Brain pericyte (primary cell): Measurements from ENCODE around the gene IGF2BP3.

Source experiments
- DNase-seq: peaks from one replicate; pipeline ENCODE4 v3.0.0-alpha.2; 2012; ENCODE audit warnings: low read depth, low spot score

Gene IGF2BP3

GRCh38 chr7:23377134-23377533 is 93.2 kb downstream of the IGF2BP3 start:
- DNase-seq: no peak

GRCh38 chr7:23373151-23374004 is 96.9 kb downstream of the IGF2BP3 start:
- DNase-seq: peak; percentile 52

GRCh38 chr7:23372611-23373010 is 97.7 kb downstream of the IGF2BP3 start:
- DNase-seq: no peak

- DNase-seq: no peak
Measured at GRCh38 chr7:23371654-23372053, 98.6 kb downstream of the IGF2BP3 start.

- no peak for DNase-seq
Measured at GRCh38 chr7:23369695-23370404, 100.4 kb downstream of the IGF2BP3 start.

GRCh38 chr7:23369100-23369499 is 101.2 kb downstream of the IGF2BP3 start:
- DNase-seq: no peak

- DNase-seq: no peak
Measured at GRCh38 chr7:23358152-23358674, 112.1 kb downstream of the IGF2BP3 start.

- DNase-seq: no peak
Measured at GRCh38 chr7:23357190-23358093, 112.8 kb downstream of the IGF2BP3 start.

GRCh38 chr7:23356726-23357125 is 113.6 kb downstream of the IGF2BP3 start:
- no peak for DNase-seq

GRCh38 chr7:23356168-23356567 is 114.1 kb downstream of the IGF2BP3 start:
- DNase-seq: no peak

- no peak for DNase-seq
Measured at GRCh38 chr7:23353172-23353571, 117.1 kb downstream of the IGF2BP3 start.

GRCh38 chr7:23350466-23350865 is 119.8 kb downstream of the IGF2BP3 start:
- no peak for DNase-seq

- no peak for DNase-seq
Measured at GRCh38 chr7:23349484-23350157, 120.7 kb downstream of the IGF2BP3 start.

- no peak for DNase-seq
Measured at GRCh38 chr7:23347682-23348180, 122.6 kb downstream of the IGF2BP3 start.

GRCh38 chr7:23347033-23347681 is 123.1 kb downstream of the IGF2BP3 start:
- no peak for DNase-seq

GRCh38 chr7:23346316-23346715 is 124.0 kb downstream of the IGF2BP3 start:
- no peak for DNase-seq

- no peak for DNase-seq
Measured at GRCh38 chr7:23345601-23346000, 124.7 kb downstream of the IGF2BP3 start.

GRCh38 chr7:23343806-23344475 is 126.3 kb downstream of the IGF2BP3 start:
- no peak for DNase-seq

- DNase-seq: no peak
Measured at GRCh38 chr7:23343102-23343501, 127.2 kb downstream of the IGF2BP3 start.
